ENCODE data around the gene GATA5.

GRCh38 chr20:62487118-62487517, 11.3 kb upstream of the GATA5 start:
- TF ChIP-seq EZH2phosphoT487 (IDR thresholded peaks at IDR 0.05; ENCODE audit: borderline replicate concordance, low read length) (no peak), CTCF (conservative IDR thresholded peaks at IDR 0.05; ENCODE audit: low read depth, low read length) (no peak)
